A549 (cell line): Measurements from ENCODE around the gene IFT88. TPM values are rescaled to one million over a fixed set of nuclear protein-coding genes. Genes with fewer than 3 reads are reported as not detected.

ENCODE experiments used
- ATAC-seq, 2 experiments: fragments of 200-7000 bp in 1 of 2; fragments of >200 bp in 1 of 2; cut with Nextera tagmentation in 1 of 2; cut with Tn5 transposase in 1 of 2; 3 replicates each; pipeline versions ENCODE4 v1.8.0 to v1.9.1; 2018 to 2020; ENCODE audit warnings: mild to moderate bottlenecking in 1 of 2, moderate library complexity in 1 of 2
- CTCF ChIA-PET: fragments of 300-600 bp; sonication (Branson Sonifier 250); formaldehyde crosslinking; extraction: SDS; loops from one replicate; lab custom pipeline; 2021; ENCODE audit warnings: antibody characterized with exemption, inconsistent platforms; lab: Yijun Ruan, JAX
- POLR2A ChIA-PET: fragments of 350-600 bp; formaldehyde crosslinking; extraction: SDS; loops from one replicate; lab custom pipeline; 2021; ENCODE audit warnings: antibody characterized with exemption, inconsistent platforms; lab: Yijun Ruan, JAX
- DNase-seq, 2 experiments: peaks; one replicate each; pipeline versions ENCODE4 v3.0.0 to v3.0.0-alpha.2; 2011 to 2016; ENCODE audit warnings: low read depth in 1 of 2, low spot score in 1 of 2
- FAIRE-seq: peaks from 2 replicates; lab custom pipeline; 2011; peaks lifted over from hg19 to GRCh38; lab: Jason Lieb, UNC
- H3K27ac ChIP-seq, 2 experiments: fragments of >200 bp; sonication (Bioruptor Twin); formaldehyde crosslinking; 3 replicates each; pipeline ENCODE4 v1.5.1; 2016 to 2017
- H3K4me1 ChIP-seq: fragments of >200 bp; sonication (Bioruptor Twin); formaldehyde crosslinking; 3 replicates; pipeline ENCODE4 v1.6.1; 2016
- H3K4me2 ChIP-seq: fragments of >200 bp; sonication (Bioruptor Twin); formaldehyde crosslinking; 3 replicates; pipeline ENCODE4 v1.6.1; 2016
- H3K4me3 ChIP-seq: fragments of >200 bp; sonication (Bioruptor Twin); formaldehyde crosslinking; 3 replicates; pipeline ENCODE4 v1.5.1; 2016
- H3K9me3 ChIP-seq: fragments of >200 bp; sonication (Bioruptor Twin); formaldehyde crosslinking; 3 replicates; pipeline ENCODE4 v1.6.1; 2016
- ESRRA ChIP-seq: fragments of 150-350 bp; IDR thresholded peaks from 2 replicates; pipeline ENCODE4 v1.6.1; 2014; ENCODE audit warnings: mild to moderate bottlenecking, low read length, borderline replicate concordance
- FOSB ChIP-seq: fragments of 250-450 bp; sonication (Bioruptor Pico); IDR thresholded peaks from 2 replicates; pipeline ENCODE4 v1.5.0; 2020; ENCODE audit warnings: mild to moderate bottlenecking, moderate library complexity
- KDM1A ChIP-seq: fragments of 200-600 bp; sonication (generic); IDR thresholded peaks from 2 replicates; pipeline ENCODE4 v1.6.1; 2016; ENCODE audit warnings: low read depth, mild to moderate bottlenecking
- KDM5A ChIP-seq: fragments of 200-600 bp; sonication (generic); IDR thresholded peaks from 2 replicates; pipeline ENCODE4 v1.6.1; 2016; ENCODE audit warnings: antibody characterized with exemption, mild to moderate bottlenecking
- NFE2L2 ChIP-seq: fragments of 150-350 bp; conservative IDR thresholded peaks from 2 replicates; pipeline ENCODE4 v1.6.1; 2014; ENCODE audit warnings: low read length
- NPAS2 ChIP-seq: fragments of 250-450 bp; sonication (Bioruptor Pico); IDR thresholded peaks from 2 replicates; pipeline ENCODE4 v1.8.0; 2022; ENCODE audit warnings: mild to moderate bottlenecking, moderate library complexity, borderline replicate concordance
- NR3C1 ChIP-seq: fragments of >200 bp; sonication (Bioruptor Twin); formaldehyde crosslinking; IDR thresholded peaks from 3 replicates; pipeline ENCODE4 v1.6.1; 2017
- RARB ChIP-seq: fragments of 250-450 bp; sonication (Bioruptor Pico); IDR thresholded peaks from 2 replicates; pipeline ENCODE4 v1.8.0; 2021; ENCODE audit warnings: mild to moderate bottlenecking, moderate library complexity
- RCOR1 ChIP-seq: fragments of 150-350 bp; IDR thresholded peaks from 2 replicates; pipeline ENCODE4 v1.6.1; 2014; ENCODE audit warnings: antibody characterized with exemption, low read length, low read depth
- TFCP2L1 ChIP-seq: fragments of 250-450 bp; sonication (Bioruptor Pico); IDR thresholded peaks from 2 replicates; pipeline ENCODE4 v1.5.0; 2021; ENCODE audit warnings: mild to moderate bottlenecking
- ZC3H11A ChIP-seq: fragments of 450-650 bp; IDR thresholded peaks from 2 replicates; pipeline ENCODE4 v1.6.1; 2014; ENCODE audit warnings: antibody characterized with exemption, mild to moderate bottlenecking
- ZFP36 ChIP-seq: fragments of 450-650 bp; IDR thresholded peaks from 2 replicates; pipeline ENCODE4 v1.6.1; 2014; ENCODE audit warnings: borderline replicate concordance; ENCODE audit not compliant: partially characterized antibody
- WGBS: methylation state at CpG from one replicate; pipeline ENCODE4 v1.1.6; 2017; ENCODE audit errors: missing lambda C conversion rate; 5-methylcytosine and 5-hydroxymethylcytosine counted together
- polyA plus RNA-seq, 4 experiments: library from polyadenylated mRNA; depleted of rRNA in 3 of 4; stranded (reverse); fragments of >200 nt; fragmentation: RNase III in 1 of 4; extraction: RNeasy Plus Mini Kit Qiagen cat#74134 plus additional on column Dnase treatment in 1 of 4; gene quantifications; 2 replicates in 3 of 4; 3 replicates in 1 of 4; pipeline ENCODE4 v1.2.3, GENCODE V29; 2011 to 2017
- TF ChIP-seq, protein P1 (sequence below): fragments of 200-600 bp; sonication (generic); IDR thresholded peaks from 2 replicates; pipeline ENCODE4 v1.6.1; 2016; ENCODE audit warnings: antibody characterized with exemption, mild to moderate bottlenecking, moderate library complexity
- TF ChIP-seq, protein P2 (sequence below): fragments of 250-450 bp; sonication (Bioruptor Pico); IDR thresholded peaks from 2 replicates; pipeline ENCODE4 v1.5.0; 2021; ENCODE audit warnings: mild to moderate bottlenecking, moderate library complexity, borderline replicate concordance
- TF ChIP-seq, protein P3 (sequence below): fragments of 450-650 bp; IDR thresholded peaks from 2 replicates; pipeline ENCODE4 v1.6.1; 2014; ENCODE audit warnings: antibody characterized with exemption
- TF ChIP-seq, protein P4 (sequence below): fragments of 150-350 bp; IDR thresholded peaks from 2 replicates; pipeline ENCODE4 v1.6.1; 2014; ENCODE audit warnings: low read depth, mild to moderate bottlenecking, low read length
- TF ChIP-seq, protein P5 (sequence below): IDR thresholded peaks from 2 replicates; pipeline ENCODE4 v1.6.1; 2012; ENCODE audit warnings: low read depth, borderline replicate concordance
- TF ChIP-seq, protein P6 (sequence below): fragments of >200 bp; sonication (Bioruptor Twin); formaldehyde crosslinking; IDR thresholded peaks from 3 replicates; pipeline ENCODE4 v1.5.1; 2016

The IFT88 gene
- polyA plus RNA-seq, 2 of the 4 experiments (the other 2 are of a cell fraction) = 13.2 to 19.1 TPM

DNA sequence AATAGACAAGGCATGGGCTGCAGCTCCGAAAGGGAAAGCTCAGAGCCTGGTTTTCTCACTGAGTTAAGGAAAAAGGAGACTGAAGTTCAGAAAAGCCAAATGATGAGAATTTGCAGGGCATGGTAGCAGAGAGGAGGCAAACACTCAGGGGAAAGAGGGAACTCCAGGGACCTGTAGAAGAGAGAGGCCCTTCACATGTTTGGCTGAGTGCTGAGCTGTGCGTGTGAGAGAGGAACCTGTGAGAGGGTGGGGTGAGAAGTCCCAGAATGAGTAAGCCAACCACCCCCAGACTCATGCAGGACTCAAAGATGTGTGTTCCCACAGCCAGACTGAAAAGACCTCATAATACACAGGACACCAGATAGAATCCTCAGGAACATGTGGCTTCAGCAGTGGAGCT, 38.5 kb upstream of the IFT88 start:
- DNase-seq (no peak), FAIRE-seq (no peak), ATAC-seq (no peak)
- H3K4me3 ChIP-seq = no peak overlapping the region
- H3K4me2 ChIP-seq = no peak overlapping the region
- CTCF ChIA-PET = interaction anchor here (1.3 kb wide), 1 partner anchor 39 kb away, joined by 3 read pairs; the partner anchor contains the start of gene IFT88
- H3K4me1 ChIP-seq = peaks cover 7% of the 10 kb centered on the region; the same call in 1 of the 3 replicates
- no peak overlapping the region for H3K27ac ChIP-seq
- H3K9me3 ChIP-seq = no peaks in the 10 kb centered on the region
- TF ChIP-seq RCOR1 (no peak), NFE2L2 (no peak), NR3C1 (no peak), ZFP36 (no peak), ESRRA (no peak), RARB (no peak), FOSB (no peak), ZC3H11A (no peak), KDM1A (no peak), TFCP2L1 (CRISPR knock-in tag) (no peak), KDM5A (no peak), NPAS2 (no peak)
- TF ChIP-seq, protein P1, sequence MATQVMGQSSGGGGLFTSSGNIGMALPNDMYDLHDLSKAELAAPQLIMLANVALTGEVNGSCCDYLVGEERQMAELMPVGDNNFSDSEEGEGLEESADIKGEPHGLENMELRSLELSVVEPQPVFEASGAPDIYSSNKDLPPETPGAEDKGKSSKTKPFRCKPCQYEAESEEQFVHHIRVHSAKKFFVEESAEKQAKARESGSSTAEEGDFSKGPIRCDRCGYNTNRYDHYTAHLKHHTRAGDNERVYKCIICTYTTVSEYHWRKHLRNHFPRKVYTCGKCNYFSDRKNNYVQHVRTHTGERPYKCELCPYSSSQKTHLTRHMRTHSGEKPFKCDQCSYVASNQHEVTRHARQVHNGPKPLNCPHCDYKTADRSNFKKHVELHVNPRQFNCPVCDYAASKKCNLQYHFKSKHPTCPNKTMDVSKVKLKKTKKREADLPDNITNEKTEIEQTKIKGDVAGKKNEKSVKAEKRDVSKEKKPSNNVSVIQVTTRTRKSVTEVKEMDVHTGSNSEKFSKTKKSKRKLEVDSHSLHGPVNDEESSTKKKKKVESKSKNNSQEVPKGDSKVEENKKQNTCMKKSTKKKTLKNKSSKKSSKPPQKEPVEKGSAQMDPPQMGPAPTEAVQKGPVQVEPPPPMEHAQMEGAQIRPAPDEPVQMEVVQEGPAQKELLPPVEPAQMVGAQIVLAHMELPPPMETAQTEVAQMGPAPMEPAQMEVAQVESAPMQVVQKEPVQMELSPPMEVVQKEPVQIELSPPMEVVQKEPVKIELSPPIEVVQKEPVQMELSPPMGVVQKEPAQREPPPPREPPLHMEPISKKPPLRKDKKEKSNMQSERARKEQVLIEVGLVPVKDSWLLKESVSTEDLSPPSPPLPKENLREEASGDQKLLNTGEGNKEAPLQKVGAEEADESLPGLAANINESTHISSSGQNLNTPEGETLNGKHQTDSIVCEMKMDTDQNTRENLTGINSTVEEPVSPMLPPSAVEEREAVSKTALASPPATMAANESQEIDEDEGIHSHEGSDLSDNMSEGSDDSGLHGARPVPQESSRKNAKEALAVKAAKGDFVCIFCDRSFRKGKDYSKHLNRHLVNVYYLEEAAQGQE = no peak
- TF ChIP-seq, protein P2, sequence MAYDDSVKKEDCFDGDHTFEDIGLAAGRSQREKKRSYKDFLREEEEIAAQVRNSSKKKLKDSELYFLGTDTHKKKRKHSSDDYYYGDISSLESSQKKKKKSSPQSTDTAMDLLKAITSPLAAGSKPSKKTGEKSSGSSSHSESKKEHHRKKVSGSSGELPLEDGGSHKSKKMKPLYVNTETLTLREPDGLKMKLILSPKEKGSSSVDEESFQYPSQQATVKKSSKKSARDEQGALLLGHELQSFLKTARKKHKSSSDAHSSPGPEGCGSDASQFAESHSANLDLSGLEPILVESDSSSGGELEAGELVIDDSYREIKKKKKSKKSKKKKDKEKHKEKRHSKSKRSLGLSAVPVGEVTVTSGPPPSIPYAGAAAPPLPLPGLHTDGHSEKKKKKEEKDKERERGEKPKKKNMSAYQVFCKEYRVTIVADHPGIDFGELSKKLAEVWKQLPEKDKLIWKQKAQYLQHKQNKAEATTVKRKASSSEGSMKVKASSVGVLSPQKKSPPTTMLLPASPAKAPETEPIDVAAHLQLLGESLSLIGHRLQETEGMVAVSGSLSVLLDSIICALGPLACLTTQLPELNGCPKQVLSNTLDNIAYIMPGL (CRISPR knock-in tag) = no peak
- TF ChIP-seq, protein P3, sequence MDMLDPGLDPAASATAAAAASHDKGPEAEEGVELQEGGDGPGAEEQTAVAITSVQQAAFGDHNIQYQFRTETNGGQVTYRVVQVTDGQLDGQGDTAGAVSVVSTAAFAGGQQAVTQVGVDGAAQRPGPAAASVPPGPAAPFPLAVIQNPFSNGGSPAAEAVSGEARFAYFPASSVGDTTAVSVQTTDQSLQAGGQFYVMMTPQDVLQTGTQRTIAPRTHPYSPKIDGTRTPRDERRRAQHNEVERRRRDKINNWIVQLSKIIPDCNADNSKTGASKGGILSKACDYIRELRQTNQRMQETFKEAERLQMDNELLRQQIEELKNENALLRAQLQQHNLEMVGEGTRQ = no peak
- TF ChIP-seq, protein P4, sequence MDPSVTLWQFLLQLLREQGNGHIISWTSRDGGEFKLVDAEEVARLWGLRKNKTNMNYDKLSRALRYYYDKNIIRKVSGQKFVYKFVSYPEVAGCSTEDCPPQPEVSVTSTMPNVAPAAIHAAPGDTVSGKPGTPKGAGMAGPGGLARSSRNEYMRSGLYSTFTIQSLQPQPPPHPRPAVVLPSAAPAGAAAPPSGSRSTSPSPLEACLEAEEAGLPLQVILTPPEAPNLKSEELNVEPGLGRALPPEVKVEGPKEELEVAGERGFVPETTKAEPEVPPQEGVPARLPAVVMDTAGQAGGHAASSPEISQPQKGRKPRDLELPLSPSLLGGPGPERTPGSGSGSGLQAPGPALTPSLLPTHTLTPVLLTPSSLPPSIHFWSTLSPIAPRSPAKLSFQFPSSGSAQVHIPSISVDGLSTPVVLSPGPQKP = no peak
- TF ChIP-seq, protein P5, sequence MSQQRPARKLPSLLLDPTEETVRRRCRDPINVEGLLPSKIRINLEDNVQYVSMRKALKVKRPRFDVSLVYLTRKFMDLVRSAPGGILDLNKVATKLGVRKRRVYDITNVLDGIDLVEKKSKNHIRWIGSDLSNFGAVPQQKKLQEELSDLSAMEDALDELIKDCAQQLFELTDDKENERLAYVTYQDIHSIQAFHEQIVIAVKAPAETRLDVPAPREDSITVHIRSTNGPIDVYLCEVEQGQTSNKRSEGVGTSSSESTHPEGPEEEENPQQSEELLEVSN = no peak
- TF ChIP-seq, protein P6, sequence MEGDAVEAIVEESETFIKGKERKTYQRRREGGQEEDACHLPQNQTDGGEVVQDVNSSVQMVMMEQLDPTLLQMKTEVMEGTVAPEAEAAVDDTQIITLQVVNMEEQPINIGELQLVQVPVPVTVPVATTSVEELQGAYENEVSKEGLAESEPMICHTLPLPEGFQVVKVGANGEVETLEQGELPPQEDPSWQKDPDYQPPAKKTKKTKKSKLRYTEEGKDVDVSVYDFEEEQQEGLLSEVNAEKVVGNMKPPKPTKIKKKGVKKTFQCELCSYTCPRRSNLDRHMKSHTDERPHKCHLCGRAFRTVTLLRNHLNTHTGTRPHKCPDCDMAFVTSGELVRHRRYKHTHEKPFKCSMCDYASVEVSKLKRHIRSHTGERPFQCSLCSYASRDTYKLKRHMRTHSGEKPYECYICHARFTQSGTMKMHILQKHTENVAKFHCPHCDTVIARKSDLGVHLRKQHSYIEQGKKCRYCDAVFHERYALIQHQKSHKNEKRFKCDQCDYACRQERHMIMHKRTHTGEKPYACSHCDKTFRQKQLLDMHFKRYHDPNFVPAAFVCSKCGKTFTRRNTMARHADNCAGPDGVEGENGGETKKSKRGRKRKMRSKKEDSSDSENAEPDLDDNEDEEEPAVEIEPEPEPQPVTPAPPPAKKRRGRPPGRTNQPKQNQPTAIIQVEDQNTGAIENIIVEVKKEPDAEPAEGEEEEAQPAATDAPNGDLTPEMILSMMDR = no peak
- POLR2A ChIA-PET = no interaction called here
- 76% methylated on average over 2 of the region's 2 CpGs for WGBS
